ENCODE measurements around the gene C6orf163.

- TF ChIP-seq ZNF274 (IDR thresholded peaks at IDR 0.05; ENCODE audit: low read depth, low read length), result no peak
- no peak for TF ChIP-seq YY1 (IDR thresholded peaks at IDR 0.05; ENCODE audit: insufficient read depth, insufficient read length)
- no peak for TF ChIP-seq SUZ12 (IDR thresholded peaks at IDR 0.05; ENCODE audit: extremely low read depth, insufficient read depth, insufficient read length)
These were observed 21.6 kb downstream of the C6orf163 start for GRCh38 chr6:87366072-87366827.

All from NT2/D1 (cell line).